RPMI8226 (cell line): ENCODE results near the gene PRKAG3.
"Not testable (repeated sequence)": the region's sequence is repeated elsewhere in the genome, so short reads cannot be mapped to it uniquely, and the experiment has no call there.

Source experiments
- DNase-seq: peaks from one replicate; pipeline ENCODE4 v3.0.0-alpha.2; 2015

The PRKAG3 gene

DNA sequence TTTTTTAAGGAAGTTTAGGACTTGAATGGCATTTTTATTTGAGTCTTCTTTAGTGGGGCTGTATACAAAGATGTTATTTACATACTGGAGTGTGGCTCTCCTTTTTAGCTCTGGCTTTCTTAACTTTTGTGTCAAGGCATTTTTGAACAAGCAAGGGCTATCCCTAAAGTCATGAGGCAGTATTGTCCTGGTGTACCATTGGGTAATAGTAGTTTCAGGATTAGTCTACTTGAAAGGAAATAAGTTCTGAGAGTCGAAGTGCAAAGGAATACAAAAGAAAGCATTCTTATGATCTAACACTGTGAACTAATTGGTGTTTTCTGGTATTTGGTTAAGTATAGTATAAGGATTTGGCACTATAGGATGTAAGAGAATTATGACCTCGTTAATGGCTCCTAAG, 51.6 kb downstream of the PRKAG3 start:
- DNase-seq = no peak

GRCh38 chr2:218777276-218777990, 54.2 kb downstream of the PRKAG3 start:
- no peak for DNase-seq

DNA sequence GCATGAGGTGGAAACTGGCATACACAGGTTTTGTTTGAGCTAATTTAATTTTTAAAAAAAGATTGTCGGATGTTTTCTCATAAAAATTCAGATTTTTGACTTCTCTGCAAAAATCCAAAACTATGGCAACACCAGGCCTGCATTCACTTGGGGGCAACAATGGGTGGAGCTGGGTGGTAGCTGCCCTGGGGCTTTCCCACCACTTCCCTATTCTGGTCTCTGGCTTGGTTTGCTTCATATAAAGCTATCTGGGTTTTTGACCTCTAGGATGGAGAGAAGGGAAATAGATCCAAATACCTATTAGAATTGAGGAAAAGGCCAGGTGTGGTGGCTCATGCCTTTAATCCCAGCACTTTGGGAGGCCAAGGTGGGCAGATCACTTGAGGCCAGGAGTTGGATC, 55.1 kb downstream of the PRKAG3 start:
- no peak for DNase-seq

DNA sequence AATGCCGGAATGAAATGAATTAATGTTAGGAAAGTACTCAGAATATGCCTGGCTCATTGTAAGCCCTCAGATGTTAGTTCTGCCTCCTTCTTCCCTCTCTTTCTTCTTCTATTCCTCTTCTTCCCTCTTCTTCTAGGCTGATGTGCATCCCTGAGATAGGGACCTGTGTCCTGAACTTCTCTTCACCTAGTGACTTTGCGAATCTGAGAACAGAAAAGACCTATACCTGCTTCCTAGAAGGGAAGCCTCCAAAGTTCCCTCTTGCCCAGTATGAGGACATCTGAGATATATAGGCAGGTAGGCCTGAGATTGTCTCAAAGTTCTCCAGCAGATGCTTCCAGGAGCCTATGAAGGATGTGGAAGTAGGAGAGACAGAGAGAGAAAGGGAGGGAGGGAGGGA, 57.7 kb downstream of the PRKAG3 start:
- DNase-seq = no peak

- not testable (repeated sequence) for DNase-seq
Measured at GRCh38 chr2:218772759-218773158, 58.8 kb downstream of the PRKAG3 start.
